HG03066 (cell line): ENCODE data around the gene AATK.

Source experiments
- ATAC-seq: cut with Tn5 transposase; IDR thresholded peaks from one replicate; pipeline ENCODE4 v1.9.1; 2021; ENCODE audit warnings: low read depth; ENCODE audit not compliant: unreplicated experiment

Gene AATK

GRCh38 chr17:81097134-81097942 lies 68.7 kb downstream of the AATK start:
- ATAC-seq: no peak

- ATAC-seq: no peak
Observed at GRCh38 chr17:81096741-81097133, 69.3 kb downstream of the AATK start.

DNA sequence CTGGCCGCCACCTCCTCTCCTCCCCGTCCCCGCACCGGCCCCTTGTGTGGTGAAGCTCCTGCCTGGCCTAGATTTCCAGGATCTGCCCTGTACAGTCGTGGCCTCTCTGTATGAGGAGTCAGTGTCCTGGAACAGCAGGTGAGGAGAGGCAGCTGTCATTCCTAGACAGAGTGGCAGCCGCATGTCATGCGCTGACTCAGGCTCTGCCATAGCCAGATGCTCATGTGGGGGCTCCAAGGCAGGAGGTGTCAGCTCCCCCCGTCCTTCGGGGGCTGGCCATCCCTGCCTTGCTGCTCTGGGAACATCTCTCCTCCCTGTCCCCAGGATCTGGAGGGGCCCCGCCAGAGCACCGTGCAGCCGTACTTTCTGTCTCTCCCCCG lies 70.6 kb downstream of the AATK start:
- ATAC-seq: no peak

DNA sequence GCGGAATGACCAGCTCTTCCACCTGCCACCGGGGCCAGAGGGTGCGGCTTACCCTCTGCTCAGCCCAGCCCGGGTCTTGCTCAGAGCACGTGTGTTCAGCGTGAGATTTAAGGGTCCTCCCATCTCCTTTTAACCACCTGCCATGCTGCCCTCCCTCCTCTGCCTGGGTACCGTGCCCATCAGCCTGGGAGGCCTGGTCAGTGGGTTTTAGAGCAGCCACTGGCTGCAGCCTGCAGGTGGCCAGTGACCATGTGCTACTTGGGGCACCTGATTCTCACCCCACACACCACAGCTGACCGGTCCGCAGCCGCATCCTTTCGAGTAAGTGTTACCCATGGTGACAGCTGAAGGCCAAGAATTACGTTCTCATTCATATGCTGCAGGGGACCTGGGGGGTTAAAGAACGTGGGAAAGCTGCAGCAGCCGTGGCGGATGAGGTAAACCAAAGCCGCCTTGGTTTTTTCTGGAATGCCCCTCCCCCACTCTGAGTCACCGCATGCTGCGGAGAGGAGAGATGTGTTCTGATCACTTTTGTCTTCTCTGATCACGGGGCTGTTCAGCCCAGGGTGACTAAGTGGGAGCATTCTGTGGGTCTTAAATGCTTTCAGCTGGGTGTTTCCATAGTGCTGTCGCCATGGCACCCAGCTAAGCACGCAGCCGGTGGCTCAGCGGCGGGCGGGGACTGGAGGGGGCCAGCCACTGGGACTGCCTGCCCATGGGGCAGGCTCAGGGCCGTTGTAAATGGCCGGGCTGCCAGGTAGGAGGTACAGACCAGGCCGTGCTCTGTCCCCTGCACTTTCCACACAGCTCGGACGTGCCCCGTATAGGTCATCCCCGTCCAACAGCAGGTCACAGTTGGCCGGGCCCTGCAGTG lies 71.3 kb downstream of the AATK start:
- ATAC-seq: no peak

DNA sequence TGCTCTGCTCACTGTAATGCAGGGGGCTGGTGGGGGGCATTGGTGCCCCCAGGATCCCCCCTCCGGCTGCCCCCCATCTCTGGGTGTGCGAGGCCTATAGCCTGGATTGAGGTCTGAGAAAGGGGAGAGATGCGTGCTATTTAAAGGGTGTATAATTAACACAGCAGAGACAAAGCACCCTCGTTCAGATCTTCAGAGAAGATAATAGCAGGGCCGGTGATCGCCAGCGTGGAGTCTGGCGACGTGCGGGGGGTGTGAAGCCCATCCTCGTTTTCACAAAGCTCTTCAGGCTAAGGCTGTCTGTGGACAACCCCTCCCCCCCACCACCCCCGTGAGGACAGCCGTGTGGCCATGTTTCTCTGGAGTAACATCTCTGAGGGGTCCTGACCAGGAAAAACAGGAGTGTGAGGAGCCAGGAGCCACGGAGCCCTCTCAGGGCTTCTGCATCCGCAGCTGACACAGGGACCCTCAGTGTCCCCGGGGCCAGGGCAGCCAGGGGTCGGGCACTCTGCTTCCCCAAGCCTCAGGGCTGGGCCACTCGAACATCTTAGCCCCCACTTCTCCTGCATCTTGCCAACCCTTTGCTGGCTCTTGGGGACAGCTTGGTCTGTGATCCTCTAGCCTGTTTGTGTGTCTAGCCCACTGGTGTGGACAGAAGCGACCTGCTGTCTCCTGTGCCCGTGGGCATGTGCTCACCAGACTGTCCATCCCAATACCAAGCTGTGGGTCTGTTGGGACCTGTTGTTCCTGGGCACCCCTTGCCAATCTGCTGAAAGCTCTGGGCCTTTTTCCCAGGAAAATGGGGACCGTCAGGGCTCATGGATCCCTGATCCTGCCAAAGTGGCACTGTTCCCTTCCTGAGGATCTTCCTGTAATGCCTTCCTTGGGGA lies 72.2 kb downstream of the AATK start:
- no peak for ATAC-seq

GRCh38 chr17:81092518-81093095 lies 73.4 kb downstream of the AATK start:
- ATAC-seq: no peak

GRCh38 chr17:81091774-81092517 lies 74.1 kb downstream of the AATK start:
- no peak for ATAC-seq

DNA sequence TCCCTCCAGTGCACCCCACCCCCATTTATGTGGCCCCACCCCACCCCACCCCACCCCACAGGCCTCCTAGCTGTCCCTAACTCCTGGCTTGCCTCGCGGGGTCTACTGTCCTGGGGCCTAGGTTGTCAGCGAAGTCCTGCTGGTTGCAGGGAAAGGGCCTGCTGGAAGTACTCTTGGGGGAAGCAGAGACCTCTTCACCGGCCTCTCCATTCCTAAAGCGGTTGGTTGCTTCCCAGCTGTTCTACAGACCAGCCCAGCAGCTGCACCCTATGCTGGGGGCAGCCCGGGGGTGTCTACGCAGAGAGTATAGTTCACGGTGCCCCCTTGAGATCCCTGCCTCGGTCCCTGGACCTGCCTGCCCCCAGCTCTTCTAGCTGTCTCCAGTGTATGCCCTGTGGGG lies 74.9 kb downstream of the AATK start:
- ATAC-seq: no peak

DNA sequence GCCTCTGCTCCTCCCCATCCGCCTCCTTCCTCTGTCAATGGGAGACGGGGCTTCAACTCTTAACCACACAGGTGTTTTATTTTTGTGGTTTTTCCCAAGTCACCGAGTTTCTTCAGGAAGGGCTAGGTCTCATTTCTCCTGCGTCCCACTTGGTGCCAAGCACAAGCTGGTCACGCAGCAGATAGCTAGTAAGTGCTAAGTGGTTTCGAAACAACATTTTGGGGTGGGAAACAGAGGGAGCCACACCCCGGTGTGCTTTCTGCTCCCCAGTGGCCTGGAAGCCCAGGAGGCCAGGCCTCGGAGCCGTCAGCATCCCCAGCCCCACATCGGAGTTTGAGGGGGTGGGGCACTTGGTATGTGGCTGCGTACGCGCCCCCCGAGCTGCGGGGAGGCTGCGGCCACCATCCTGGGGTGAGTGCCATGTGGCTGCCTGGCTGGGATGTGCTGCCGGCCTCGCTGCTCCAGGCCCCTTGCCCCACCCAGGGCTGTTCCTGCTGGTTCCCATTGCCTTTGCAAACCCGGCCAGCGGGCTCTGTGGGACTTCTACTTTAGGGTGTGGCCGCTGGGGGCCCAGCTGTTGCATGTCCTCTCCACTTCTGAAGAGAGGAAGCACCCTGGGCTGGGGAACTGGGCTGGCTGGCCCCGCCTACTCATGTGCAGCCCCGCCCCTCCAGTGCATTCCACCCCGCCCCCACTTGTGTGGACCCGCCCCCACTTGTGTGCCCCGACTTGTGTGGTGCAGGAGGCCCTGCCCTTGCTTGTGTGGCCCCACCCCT lies 75.5 kb downstream of the AATK start:
- ATAC-seq: no peak

DNA sequence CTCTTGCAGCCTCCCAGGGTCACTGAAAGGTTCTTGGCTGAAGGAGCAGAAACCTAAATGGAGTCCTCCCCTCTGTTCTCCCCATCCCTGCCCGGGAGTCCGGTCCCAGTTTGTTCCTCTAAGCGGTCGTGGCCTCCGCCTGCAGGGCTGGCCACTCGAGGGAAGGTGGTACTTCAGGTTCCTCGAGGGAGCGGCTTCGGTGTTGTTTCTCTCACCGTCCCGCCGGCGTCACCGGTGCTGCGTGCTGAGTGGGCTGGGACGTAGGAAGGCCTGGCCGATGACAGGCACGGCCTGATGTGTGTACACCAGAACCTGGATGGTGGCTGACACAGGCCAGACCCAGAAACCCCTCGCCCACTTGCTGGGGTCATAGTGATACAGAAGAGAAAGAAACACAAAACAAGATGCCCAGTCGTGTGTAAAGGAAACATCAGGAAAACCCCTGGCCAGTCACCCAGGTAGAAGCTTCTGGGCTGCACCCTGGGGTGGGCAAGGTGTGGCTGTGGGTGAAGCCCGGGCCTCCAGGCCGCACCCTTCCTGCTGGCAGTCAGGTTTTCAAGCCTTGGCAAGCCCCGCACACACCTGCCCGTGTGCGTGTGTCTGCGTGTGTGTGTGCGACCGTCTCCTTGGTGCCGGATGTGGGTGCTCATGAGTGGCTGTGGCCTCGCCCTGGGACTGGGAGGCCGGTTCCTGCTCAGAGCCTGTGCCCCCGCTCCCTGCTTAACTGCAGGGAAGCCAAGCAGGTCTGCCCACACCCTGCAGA lies 79.1 kb downstream of the AATK start:
- no peak for ATAC-seq

DNA sequence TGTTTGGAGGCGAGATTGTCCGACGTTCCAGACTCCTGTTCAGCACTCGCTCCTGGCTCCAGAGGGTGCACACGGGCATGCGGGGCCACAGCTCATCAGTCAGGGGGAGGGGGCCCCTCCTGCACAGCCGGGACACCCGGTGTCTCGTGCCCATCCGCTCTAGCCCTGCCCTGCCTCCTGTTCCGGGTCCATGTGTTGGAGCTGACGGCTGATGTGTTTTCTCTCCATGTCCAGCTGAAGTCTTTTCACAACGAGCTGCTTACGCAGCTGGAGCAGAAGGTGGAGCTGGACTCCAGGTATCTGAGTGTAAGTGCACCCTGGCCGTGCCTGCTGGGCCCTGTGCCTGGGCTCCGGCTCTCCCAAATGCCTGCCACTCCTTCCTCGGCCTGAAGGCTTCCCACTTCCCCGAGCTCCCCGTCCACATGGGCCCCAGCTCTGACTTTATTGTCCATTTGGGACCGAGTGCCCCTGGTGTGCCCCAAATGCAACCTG lies 80.6 kb downstream of the AATK start:
- ATAC-seq: no peak

GRCh38 chr17:81084680-81085419 lies 81.2 kb downstream of the AATK start:
- ATAC-seq: no peak

- ATAC-seq: no peak
Observed at GRCh38 chr17:81083125-81083765, 82.8 kb downstream of the AATK start.

DNA sequence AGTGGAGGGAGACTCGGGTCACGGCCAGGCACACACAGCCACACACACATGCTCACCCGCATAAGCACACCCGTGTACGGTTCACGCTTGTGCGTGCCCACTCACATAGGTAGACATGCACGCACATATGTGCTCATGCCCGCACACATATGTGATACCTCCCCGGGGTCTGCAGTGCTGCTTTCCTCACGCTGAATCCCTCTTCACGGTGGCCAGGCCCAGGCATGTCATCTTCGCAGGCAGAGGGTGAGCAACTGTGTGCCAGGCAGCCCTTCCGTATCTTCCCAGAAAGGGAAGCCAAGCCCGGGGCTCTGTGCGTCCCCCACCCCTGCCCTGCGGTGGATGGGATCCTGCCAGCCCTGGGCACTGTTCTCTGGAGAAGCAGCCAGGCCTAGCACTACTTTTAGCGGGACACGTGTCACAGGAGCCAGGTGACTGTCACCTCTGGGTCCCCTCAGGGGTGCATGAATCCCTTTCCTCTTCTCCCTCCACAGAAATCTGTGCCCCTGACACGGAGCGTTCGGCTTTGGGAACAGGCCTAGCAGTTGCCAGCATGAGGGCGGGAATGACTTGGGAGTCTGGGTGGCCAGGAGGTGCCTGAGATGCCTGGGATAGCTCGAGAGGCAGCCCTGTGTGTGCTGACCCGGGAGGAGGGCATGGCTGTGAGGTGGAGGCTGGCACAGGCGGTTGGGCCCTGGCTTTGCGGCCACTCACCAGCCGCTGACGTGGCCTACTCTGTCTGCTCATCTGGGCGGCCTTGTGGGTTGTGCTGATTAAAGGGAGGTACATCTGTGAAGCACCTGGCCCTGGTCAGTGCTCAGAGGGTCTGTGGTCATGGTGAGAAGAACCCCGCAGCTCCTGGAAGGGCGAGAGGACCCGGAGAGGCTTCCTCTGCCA lies 83.6 kb downstream of the AATK start:
- ATAC-seq: no peak

DNA sequence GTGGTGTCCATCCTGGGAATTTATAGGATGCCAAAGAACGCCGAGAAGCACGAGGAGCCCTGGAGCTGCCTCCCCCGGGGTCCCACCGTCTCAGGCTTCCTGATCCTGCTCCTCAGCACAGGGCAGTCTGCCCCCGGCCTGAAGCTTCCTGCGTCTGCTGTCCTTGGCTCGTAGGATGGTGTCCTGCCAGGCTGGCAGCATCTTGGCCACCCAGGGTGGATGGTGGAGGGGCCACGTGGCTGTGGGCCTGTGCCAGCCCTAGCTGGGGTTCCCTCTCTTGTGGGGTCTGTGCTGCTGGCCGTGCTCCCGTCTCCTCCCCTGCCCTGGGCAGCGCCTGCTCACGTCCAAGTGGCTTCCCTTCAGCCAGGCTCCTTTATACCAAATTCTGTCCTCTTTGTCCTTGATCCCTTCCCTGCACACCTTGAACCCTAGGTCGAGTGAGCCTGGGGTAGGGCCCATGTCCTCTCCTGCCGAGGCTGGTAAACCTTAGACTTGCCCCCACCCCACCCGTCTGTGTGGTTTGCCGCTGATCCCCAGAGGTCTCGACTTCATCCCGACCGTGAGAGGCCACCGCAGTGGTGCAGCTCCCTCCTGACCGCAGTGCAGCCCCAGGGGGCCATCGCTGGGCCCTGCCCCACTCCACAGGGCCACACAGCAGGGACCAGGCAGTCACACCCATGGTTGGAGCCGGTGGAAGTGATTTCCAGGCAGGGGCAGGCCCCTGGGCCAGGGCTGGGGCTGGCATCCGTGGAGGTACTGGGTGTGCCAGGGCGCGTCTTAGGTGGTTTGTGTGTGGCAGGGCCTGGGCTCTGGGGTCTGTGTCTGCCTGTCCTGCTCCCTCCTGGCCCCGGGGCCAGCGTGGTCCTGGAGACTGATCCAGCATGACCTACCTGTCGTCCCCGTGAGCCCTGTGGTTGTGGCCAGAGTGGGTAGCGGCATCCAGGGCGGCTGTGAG lies 84.5 kb downstream of the AATK start:
- no peak for ATAC-seq
